C4-2B (cell line): ENCODE data around the gene B4GALT4.

Experiments used
- CTCF ChIP-seq: fragments of 450-650 bp; conservative IDR thresholded peaks from 2 replicates; pipeline ENCODE4 v1.5.1; 2017; ENCODE audit warnings: mild to moderate bottlenecking
- ZFX ChIP-seq: fragments of 450-650 bp; IDR thresholded peaks from 2 replicates; pipeline ENCODE4 v1.6.1; 2017

DNA sequence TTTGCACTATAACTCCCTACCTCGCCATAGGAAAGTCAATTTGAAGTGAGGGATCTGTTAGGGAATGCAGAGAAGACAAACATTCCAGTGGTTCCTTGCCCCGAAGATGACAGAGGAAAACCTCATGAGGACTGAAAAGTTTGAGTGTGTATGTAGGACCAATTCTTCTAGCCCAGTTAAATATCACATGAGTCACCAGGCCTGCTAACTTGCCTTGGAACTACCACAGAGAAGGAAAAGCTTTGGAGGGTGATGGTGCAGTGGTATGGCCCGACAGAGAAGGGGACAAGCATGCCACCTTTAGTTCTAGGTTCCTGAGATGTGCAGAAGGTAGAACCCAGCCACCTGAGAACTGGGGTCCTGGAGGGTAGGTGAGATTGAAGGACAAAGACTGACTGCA, 69.9 kb downstream of the B4GALT4 start:
- TF ChIP-seq CTCF (no peak), ZFX (no peak)
